ENCODE results near the gene FBXO2.

- no peak for TF ChIP-seq CTCF (IDR thresholded peaks at IDR 0.05)
- no peak for TF ChIP-seq POLR2A (IDR thresholded peaks at IDR 0.05)
- TF ChIP-seq EP300 (IDR thresholded peaks at IDR 0.05) = no peak
Measured at GRCh38 chr1:11648039-11648438, 6.2 kb downstream of the FBXO2 start.
